DOHH2 (cell line): Measurements from ENCODE around the gene CRCP.
"Not testable (repeated sequence)": the region's sequence is repeated elsewhere in the genome, so short reads cannot be mapped to it uniquely, and the experiment has no call there.

Experiments
- CTCF ChIP-seq: fragments of 200-600 bp; sonication (generic); IDR thresholded peaks from one replicate; pipeline ENCODE4 v1.5.1; 2014; ENCODE audit warnings: antibody characterized with exemption, mild to moderate bottlenecking, low read depth, low read length; ENCODE audit not compliant: poor library complexity, severe bottlenecking
- EZH2phosphoT487 ChIP-seq: fragments of 200-600 bp; sonication (generic); IDR thresholded peaks from 2 replicates; pipeline ENCODE4 v1.6.1; 2017; ENCODE audit warnings: borderline replicate concordance, mild to moderate bottlenecking, antibody characterized with exemption, low read length, moderate library complexity, mixed read lengths

GRCh38 chr7:66124569-66124861, 9.9 kb downstream of the CRCP start:
- not testable (repeated sequence) for TF ChIP-seq CTCF, EZH2phosphoT487
